ENCODE results near the gene FAM174C.

Gene FAM174C

GRCh38 chr19:1257475-1258162, 17.7 kb upstream of the FAM174C start:
- CTCF ChIA-PET: interaction anchor here (2.3 kb wide), 1 partner anchor 9 kb away, joined by 11 read pairs; no protein-coding TSS in a partner anchor
- no peak for DNase-seq (ENCODE audit: extremely low spot score)
- POLR2A ChIA-PET: interaction anchor here (2.9 to 7.8 kb wide), 2 partner anchors 12 to 16 kb away, joined by 8 to 157 read pairs; partner anchors contain the start of gene CIRBP
- TF ChIP-seq CTBP1 (IDR thresholded peaks at IDR 0.05; ENCODE audit: borderline replicate concordance) (no peak), FOXK2 (IDR thresholded peaks at IDR 0.05) (no peak), FOXM1 (IDR thresholded peaks at IDR 0.05; ENCODE audit: borderline replicate concordance) (no peak), PKNOX1 (IDR thresholded peaks at IDR 0.05) (no peak), L3MBTL2 (conservative IDR thresholded peaks at IDR 0.05) (no peak), LEF1 (IDR thresholded peaks at IDR 0.05; ENCODE audit: borderline replicate concordance) (no peak), BHLHE40 (IDR thresholded peaks at IDR 0.05; ENCODE audit: borderline replicate concordance) (no peak), ELF4 (IDR thresholded peaks at IDR 0.05) (no peak), ARNT (IDR thresholded peaks at IDR 0.05) (no peak), SUZ12 (IDR thresholded peaks at IDR 0.05) (no peak), HDGF (IDR thresholded peaks at IDR 0.05; ENCODE audit: borderline replicate concordance) (no peak), TARDBP (IDR thresholded peaks at IDR 0.05) (no peak), ZNF384 (IDR thresholded peaks at IDR 0.05) (no peak), NFRKB (IDR thresholded peaks at IDR 0.05) (no peak), SP1 (IDR thresholded peaks at IDR 0.05) (no peak), FOXA1 (IDR thresholded peaks at IDR 0.05) (no peak)

- no peak for DNase-seq (ENCODE audit: extremely low spot score)
- POLR2A ChIA-PET: interaction anchor here (2.9 to 7.8 kb wide), 2 partner anchors 11 to 16 kb away, joined by 8 to 157 read pairs; partner anchors contain the start of gene CIRBP
- TF ChIP-seq L3MBTL2 (conservative IDR thresholded peaks at IDR 0.05): no peak
- TF ChIP-seq SUZ12 (IDR thresholded peaks at IDR 0.05): no peak
- no peak for TF ChIP-seq CTBP1 (IDR thresholded peaks at IDR 0.05; ENCODE audit: borderline replicate concordance)
- CTCF ChIA-PET: interaction anchor here (2.3 kb wide), 1 partner anchor 9 kb away, joined by 11 read pairs; no protein-coding TSS in a partner anchor
These were observed 17.2 kb upstream of the FAM174C start for GRCh38 chr19:1258163-1258492.

GRCh38 chr19:1258707-1259205, 16.6 kb upstream of the FAM174C start:
- CTCF ChIA-PET: interaction anchor here (1.4 kb wide), 1 partner anchor 14 kb away, joined by 7 read pairs; no protein-coding TSS in a partner anchor
- POLR2A ChIA-PET: interaction anchor here (2.9 to 7.8 kb wide), 3 partner anchors 10 to 15 kb away, joined by 8 to 157 read pairs (median 38); partner anchors contain the start of gene CIRBP

GRCh38 chr19:1259206-1259875, 16.0 kb upstream of the FAM174C start:
- TF ChIP-seq TARDBP (IDR thresholded peaks at IDR 0.05) (no peak), NFRKB (IDR thresholded peaks at IDR 0.05) (no peak), HDGF (IDR thresholded peaks at IDR 0.05; ENCODE audit: borderline replicate concordance) (no peak), ELF4 (IDR thresholded peaks at IDR 0.05) (no peak), FOXK2 (IDR thresholded peaks at IDR 0.05) (no peak), PKNOX1 (IDR thresholded peaks at IDR 0.05) (no peak), FOXM1 (IDR thresholded peaks at IDR 0.05; ENCODE audit: borderline replicate concordance) (no peak)
- CTCF ChIA-PET: interaction anchor here (1.4 kb wide), 1 partner anchor 15 kb away, joined by 7 read pairs; no protein-coding TSS in a partner anchor
- POLR2A ChIA-PET: interaction anchor here (1.9 to 3.2 kb wide), 3 partner anchors 8 to 14 kb away, joined by 6 to 38 read pairs (median 8); partner anchors contain the start of gene CIRBP
- no peak for DNase-seq (ENCODE audit: extremely low spot score)

More at GRCh38 chr19:1258707-1259205, 16.6 kb upstream of the FAM174C start:
- no peak for DNase-seq (ENCODE audit: extremely low spot score)
- no peak for TF ChIP-seq HDGF (IDR thresholded peaks at IDR 0.05; ENCODE audit: borderline replicate concordance)
- no peak for TF ChIP-seq ELF4 (IDR thresholded peaks at IDR 0.05)
- TF ChIP-seq TARDBP (IDR thresholded peaks at IDR 0.05): no peak
- no peak for TF ChIP-seq FOXK2 (IDR thresholded peaks at IDR 0.05)
- TF ChIP-seq L3MBTL2 (conservative IDR thresholded peaks at IDR 0.05): no peak
- TF ChIP-seq CTBP1 (IDR thresholded peaks at IDR 0.05; ENCODE audit: borderline replicate concordance): no peak
- TF ChIP-seq SP1 (IDR thresholded peaks at IDR 0.05): no peak
- TF ChIP-seq NFRKB (IDR thresholded peaks at IDR 0.05): no peak
- no peak for TF ChIP-seq ZNF384 (IDR thresholded peaks at IDR 0.05)
- TF ChIP-seq ARNT (IDR thresholded peaks at IDR 0.05): no peak
- no peak for TF ChIP-seq FOXA1 (IDR thresholded peaks at IDR 0.05)
- no peak for TF ChIP-seq BHLHE40 (IDR thresholded peaks at IDR 0.05; ENCODE audit: borderline replicate concordance)
- TF ChIP-seq FOXM1 (IDR thresholded peaks at IDR 0.05; ENCODE audit: borderline replicate concordance): no peak
- TF ChIP-seq PKNOX1 (IDR thresholded peaks at IDR 0.05): no peak
- no peak for TF ChIP-seq SUZ12 (IDR thresholded peaks at IDR 0.05)

- no peak for DNase-seq (ENCODE audit: extremely low spot score)
- ChIA-PET CTCF (interaction anchor here (1.4 kb wide), 1 partner anchor 16 kb away, joined by 7 read pairs; no protein-coding TSS in a partner anchor), POLR2A (interaction anchor here (1.1 to 3.2 kb wide), 5 partner anchors 9 to 19 kb away, joined by 5 to 38 read pairs (median 6); partner anchors contain the start of genes ATP5F1D and CIRBP)
- TF ChIP-seq CTBP1 (IDR thresholded peaks at IDR 0.05; ENCODE audit: borderline replicate concordance) (no peak), FOXM1 (IDR thresholded peaks at IDR 0.05; ENCODE audit: borderline replicate concordance) (no peak), LEF1 (IDR thresholded peaks at IDR 0.05; ENCODE audit: borderline replicate concordance) (no peak), SP1 (IDR thresholded peaks at IDR 0.05) (no peak), FOXK2 (IDR thresholded peaks at IDR 0.05) (no peak), PKNOX1 (IDR thresholded peaks at IDR 0.05) (no peak), ELF4 (IDR thresholded peaks at IDR 0.05) (no peak), BHLHE40 (IDR thresholded peaks at IDR 0.05; ENCODE audit: borderline replicate concordance) (no peak), HDGF (IDR thresholded peaks at IDR 0.05; ENCODE audit: borderline replicate concordance) (no peak), L3MBTL2 (conservative IDR thresholded peaks at IDR 0.05) (no peak)
These were observed 15.2 kb upstream of the FAM174C start for GRCh38 chr19:1259876-1260748.
